ENCODE data around the gene NDUFB7.

GRCh38 chr19:14558370-14559066 is 13.3 kb downstream of the NDUFB7 start:
- TF ChIP-seq CTCF (IDR thresholded peaks at IDR 0.05; ENCODE audit: low read depth, low read length, poor library complexity, severe bottlenecking), result no peak
- TF ChIP-seq EZH2phosphoT487 (IDR thresholded peaks at IDR 0.05; ENCODE audit: borderline replicate concordance, low read length), result no peak

Measured in DOHH2 (cell line).